Mammary epithelial cell (primary cell): ENCODE measurements around the gene TTLL12.

ENCODE experiments used
- EZH2 ChIP-seq: IDR thresholded peaks from 2 replicates; pipeline ENCODE4 v1.6.1; 2012; ENCODE audit warnings: low read length, inconsistent platforms, borderline replicate concordance
- TF ChIP-seq, protein P1 (sequence below), 2 donors: IDR thresholded peaks in 1 of 2; conservative IDR thresholded peaks in 1 of 2; 2 replicates each; pipeline ENCODE4 v1.5.1; 2011 to 2012; ENCODE audit warnings: inconsistent platforms in 2 of 2, low read length in 2 of 2, mild to moderate bottlenecking in 2 of 2, control low read depth in 1 of 2, low read depth in 1 of 2; ENCODE audit not compliant: insufficient read depth in 1 of 2; ENCODE audit errors: extremely low read depth in 1 of 2

DNA sequence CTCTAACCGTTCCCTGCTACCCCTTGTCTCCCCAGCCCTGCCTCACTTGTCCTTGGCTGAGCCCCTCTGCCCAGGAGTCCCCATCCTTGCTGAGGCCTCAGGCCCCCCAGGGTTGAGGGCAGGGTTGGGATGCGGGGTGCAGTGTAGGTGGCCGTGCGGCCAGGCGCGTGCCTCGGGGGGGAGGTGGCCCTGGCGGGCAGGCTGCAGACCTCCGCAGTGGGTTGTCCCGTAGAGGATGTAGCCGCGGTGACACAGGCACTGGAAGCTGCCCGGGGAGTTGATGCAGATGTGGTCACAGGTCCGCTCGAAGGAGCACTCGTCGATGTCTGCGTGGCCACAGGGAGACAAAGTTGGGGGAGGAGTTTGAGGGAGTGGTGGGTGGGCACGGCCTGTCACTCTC lies 41.9 kb upstream of the TTLL12 start:
- TF ChIP-seq, protein P1, sequence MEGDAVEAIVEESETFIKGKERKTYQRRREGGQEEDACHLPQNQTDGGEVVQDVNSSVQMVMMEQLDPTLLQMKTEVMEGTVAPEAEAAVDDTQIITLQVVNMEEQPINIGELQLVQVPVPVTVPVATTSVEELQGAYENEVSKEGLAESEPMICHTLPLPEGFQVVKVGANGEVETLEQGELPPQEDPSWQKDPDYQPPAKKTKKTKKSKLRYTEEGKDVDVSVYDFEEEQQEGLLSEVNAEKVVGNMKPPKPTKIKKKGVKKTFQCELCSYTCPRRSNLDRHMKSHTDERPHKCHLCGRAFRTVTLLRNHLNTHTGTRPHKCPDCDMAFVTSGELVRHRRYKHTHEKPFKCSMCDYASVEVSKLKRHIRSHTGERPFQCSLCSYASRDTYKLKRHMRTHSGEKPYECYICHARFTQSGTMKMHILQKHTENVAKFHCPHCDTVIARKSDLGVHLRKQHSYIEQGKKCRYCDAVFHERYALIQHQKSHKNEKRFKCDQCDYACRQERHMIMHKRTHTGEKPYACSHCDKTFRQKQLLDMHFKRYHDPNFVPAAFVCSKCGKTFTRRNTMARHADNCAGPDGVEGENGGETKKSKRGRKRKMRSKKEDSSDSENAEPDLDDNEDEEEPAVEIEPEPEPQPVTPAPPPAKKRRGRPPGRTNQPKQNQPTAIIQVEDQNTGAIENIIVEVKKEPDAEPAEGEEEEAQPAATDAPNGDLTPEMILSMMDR (conservative IDR thresholded peaks at IDR 0.05 in 1 of 2, IDR thresholded peaks at IDR 0.05 in 1 of 2; ENCODE audit: extremely low read depth in 1 of 2, insufficient read depth in 1 of 2, low read depth in 1 of 2, low read length in 2 of 2), result no peak
- TF ChIP-seq EZH2, result no peak
